HG02610 (cell line): ENCODE data around the gene TSPO.

Experiments
- ATAC-seq: cut with Tn5 transposase; IDR thresholded peaks from one replicate; pipeline ENCODE4 v1.9.1; 2021; ENCODE audit warnings: mild to moderate bottlenecking, moderate library complexity; ENCODE audit not compliant: unreplicated experiment

The TSPO gene

DNA sequence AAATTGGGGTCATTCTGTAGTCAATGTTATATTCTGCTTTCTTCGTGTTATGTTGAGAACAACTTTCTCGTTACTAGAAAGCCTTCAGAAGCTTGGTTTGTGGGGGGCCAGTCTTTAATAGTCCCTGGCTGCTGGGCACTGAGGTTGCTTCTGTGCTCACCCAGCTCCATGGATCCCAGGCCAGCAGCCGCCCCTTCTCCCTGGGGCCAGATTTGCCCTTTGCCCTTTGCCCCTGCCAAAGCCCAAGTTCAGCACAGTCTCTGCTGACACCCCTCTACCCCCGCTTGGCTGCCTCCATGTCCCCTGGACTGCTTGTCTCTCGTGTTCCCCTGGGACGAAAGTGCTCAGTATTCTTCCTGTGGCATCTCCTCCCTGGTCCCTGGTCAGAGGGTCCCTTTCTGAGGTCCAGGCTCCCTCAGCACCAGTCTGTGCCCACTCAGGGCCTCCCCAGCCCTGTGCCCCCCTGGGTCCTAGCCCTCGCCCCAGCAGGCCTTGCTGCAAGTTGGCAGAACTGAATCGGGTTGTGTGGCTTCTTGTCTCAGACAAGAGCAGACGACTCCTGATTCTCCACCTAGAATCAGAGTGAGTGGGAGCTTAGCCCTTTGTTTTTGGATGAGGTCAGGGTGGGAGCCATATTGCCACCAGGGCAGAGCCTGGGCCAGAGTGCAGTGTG, 6.7 kb downstream of the TSPO start:
- ATAC-seq = no peak

DNA sequence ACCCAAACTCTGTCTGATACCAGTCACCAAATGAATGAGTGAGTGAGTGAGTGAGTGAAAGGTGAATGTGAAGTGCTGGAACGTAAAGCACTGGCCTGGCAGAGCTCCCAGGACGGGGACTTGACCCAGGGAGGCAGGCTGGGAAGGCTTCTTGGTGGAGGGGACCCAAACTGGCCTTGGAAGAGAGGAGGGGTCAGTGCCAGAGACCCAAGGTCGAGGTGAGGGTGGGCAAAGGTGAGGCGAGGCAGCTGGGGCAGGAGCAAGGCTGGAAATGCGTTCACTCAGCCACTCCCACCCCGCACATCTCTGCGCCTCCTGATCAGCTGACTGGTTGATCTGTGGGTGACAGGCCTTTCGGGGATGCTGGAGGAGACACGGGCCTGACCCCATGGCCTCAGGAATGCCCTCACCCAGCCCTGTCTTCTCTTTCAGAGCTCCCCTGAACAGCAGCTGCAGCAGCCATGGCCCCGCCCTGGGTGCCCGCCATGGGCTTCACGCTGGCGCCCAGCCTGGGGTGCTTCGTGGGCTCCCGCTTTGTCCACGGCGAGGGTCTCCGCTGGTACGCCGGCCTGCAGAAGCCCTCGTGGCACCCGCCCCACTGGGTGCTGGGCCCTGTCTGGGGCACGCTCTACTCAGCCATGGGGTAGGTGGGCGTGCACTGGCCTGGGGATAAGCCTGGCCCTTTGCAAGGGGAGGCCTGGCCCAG, 7.6 kb downstream of the TSPO start:
- no peak for ATAC-seq

DNA sequence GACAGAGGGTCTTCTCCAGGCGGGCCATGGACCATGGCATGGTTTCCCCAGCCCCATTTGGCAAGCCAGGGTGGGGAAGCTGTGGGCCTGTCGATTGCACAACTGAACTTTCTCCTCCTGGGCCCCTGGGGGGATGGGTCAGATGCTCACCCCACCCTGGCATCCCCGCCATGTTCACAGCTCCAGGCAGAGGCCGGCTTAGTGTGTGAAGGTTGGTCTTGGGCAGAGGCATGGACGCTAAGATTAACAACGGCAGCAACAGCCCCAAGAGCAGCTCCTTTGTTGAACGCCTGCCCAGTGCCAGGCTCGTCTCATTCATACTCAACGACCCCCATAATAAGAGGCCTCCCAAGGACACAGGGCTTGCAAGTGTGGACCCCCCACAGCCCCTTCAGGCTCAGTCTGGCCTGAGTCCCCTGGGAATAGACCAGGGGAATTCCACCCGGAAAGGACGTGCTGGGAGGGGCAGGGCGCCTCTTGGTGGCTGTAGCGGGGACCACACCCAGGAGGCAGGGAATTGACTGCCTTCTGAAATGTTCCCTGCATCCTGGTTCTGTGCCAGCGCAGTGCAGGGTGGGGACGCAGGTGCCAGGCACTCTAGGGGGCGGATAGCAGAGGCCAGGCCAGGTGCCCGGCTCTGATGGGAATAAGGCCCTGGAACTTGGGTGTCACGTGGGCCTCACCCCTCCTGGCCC, 8.3 kb downstream of the TSPO start:
- ATAC-seq = no peak

DNA sequence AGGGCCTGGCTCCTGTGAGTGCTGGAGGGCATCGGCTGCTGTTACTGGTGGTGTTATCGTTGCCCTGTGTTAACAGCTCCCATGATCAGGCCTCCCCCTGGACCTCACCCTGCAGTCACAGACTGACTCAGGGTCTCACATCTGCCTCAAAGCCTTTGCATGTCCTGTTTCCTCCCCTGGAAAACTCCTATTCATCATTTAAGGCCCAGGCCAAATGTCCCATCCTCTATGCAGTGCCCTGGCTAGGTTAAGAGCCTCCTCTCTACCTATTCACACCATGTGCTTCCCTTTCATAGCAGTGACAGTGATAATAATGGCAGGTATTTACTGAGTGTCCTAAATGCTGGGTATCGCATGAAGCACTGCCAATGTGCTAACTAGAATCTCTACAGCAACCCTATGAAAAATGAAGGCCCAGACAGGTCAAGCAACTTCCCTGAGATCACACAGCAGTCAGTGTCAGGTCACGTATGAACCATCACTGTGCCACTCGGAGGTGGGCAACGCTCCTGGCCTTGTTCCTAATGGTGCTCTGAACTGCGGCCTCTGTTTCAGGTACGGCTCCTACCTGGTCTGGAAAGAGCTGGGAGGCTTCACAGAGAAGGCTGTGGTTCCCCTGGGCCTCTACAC, 9.3 kb downstream of the TSPO start:
- no peak for ATAC-seq

DNA sequence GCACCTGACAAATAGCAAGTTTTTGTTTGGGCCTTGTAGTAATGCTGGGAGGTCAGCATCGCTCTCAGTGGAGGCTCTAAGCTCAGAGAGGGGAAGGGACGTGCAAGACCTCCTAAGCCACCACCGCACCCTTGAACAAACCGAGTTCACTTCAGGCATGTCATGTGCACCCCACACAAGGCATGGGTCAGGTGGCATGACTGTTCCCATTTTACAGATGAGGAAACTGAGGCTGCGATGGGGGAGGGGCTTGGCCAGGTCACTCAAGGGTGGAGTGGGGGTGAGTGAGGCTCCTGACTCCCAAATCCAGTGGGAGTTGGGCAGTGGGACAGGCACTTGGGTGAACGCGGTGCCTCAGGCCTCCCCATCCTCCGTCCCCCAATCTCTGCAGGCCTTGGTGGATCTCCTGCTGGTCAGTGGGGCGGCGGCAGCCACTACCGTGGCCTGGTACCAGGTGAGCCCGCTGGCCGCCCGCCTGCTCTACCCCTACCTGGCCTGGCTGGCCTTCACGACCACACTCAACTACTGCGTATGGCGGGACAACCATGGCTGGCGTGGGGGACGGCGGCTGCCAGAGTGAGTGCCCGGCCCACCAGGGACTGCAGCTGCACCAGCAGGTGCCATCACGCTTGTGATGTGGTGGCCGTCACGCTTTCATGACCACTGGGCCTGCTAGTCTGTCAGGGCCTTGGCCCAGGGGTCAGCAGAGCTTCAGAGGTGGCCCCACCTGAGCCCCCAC, 11.2 kb downstream of the TSPO start:
- ATAC-seq = no peak

DNA sequence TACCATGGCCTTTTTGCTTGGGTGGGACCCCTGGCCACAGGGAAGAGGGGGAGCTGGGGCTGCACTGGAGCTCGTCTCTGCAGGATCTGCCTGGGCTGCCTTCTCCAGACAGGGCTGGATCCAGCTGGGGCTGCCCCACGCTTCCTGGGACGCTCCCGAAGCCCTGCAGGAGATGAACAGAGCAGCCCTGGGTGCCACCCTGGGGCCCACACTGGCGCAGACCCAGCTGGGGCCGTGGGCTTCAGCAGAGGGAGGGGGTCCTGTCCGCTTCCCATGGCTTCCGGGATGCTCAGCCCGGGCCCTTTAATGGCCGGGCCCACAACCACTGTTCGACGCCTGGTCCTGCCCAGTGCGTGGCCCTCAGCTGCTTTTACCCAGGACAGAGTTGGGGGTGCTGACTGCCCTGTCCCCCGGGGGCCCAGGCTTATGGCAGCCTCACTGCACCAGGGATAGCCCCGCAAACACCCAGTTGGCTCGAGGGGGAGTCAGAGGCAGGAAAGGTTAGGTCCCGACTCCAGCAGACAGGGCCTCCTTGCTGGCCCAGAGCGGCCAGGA, 12.0 kb downstream of the TSPO start:
- no peak for ATAC-seq

DNA sequence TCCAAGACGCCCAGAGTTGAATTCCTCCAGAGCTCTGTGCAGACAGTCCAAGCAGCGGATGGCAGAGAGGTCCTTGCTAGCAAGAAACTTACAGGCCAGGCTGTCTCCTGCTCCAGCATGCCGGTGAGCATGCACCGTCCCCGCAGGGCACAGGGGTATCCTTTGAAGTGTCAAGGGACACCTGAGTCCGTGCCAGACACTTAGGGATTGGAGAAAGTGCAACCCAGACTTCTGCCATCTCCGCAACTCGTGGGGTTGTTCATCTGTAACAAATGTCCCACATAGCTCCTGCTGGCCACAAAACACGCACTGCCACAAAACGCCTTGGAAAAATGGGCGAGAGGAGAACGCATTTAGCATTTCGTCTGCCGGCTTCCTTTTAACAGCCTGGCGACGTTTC, 13.3 kb downstream of the TSPO start:
- no peak for ATAC-seq

DNA sequence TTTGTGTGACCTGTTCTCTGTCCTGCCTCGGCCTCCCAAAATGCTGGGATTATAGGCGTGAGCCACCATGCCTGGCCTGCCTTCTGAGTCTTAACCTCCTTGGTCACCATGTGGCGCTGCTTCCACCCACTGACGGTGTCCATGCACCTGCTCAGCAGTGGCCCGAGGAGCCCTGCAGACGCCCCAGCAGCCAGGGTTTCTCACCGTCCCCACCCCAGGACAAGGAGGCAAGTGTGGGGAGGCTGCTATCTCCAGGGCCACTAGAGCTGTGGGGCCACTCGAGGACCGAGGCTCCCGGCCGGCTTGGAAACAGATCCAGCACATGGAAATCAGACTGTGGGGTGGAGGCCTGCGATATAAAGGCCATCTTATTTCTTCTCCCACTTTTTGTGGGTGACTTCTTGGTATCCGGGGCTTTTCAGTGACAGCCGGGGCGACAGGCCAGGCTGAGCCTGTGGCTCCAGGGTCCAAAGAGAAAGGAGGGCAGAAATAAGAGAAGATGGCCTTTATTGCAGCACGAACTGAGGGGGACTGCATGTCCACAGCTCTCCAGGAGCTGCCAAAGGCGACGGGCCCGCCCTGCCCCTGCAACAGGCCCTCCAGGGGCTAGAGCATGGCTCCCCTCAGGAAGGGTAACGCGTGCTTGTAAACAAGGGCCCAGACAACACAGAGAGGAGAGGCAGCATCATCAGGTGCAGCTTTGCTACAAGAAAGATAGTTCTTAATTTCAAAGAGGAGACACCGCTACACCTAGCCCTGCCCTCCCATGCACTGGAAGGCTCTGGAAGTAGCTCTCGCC, 15.0 kb downstream of the TSPO start:
- ATAC-seq = no peak

DNA sequence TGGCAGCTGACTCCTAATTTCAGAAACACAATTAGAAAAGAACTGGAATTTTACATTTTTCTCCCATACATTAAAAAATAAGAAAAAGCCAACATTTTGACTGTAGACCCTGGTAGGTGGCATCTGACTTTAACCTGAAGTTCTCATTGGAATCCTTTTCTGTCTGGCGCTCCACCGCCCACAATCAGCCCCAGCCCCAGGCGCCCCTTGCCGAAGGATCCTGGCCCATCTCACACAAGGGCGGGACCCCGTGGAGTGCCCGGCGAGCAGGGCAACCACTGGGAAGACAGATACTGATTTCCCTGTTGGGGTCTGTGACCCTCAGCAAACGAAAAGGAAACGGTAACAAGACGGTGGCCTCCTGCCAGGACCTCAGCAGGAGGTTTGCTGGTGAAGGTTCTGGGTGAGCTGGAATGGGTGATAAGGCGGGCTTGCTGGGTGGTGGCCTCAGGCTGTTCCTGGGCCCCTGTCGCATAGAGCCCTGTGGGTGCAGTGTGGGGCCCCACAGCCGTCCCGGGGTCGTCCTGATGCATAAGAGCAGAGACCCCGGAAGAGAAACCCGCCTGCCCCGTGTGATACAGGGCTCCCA, 15.7 kb downstream of the TSPO start:
- no peak for ATAC-seq

DNA sequence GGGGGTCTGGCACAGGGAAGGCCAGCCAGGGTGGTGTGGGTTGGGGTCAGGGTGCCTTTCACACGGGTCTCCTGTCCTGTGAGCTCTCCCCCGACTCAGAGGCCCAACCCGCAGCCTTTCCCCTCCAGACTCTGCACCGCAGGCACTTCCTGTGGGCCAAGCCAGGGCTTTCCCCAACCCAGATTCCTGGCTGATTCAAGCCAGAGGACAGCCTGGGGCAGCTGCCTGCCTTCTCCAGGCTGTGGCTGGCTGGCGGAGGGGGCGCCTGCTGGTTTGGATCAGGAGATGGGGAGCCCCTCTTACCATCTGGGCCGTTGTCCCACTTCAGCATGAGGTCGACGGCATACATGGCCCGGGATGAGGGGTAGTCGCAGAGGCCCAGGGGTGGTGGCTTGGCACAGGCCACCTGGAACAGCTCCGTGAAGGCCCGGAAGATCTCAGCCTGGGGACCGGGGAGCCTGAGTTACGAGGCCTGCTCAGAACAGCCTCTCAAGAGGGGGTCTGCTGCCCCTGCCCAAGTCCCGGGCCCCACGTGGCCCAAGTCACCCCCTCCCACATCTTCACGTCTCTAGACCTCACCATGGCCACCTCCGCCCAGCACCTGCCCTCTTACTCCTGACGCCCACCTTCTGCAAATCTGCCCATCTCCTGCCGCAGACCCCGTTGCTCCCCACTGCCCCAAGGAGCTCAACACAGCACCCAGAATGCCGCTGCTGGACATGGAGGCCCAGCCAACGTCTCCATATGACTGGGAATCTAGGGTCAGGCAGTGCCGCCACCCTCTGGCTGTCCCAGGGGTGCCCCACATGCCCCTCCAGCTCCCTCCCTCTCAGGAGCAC, 17.3 kb downstream of the TSPO start:
- no peak for ATAC-seq

DNA sequence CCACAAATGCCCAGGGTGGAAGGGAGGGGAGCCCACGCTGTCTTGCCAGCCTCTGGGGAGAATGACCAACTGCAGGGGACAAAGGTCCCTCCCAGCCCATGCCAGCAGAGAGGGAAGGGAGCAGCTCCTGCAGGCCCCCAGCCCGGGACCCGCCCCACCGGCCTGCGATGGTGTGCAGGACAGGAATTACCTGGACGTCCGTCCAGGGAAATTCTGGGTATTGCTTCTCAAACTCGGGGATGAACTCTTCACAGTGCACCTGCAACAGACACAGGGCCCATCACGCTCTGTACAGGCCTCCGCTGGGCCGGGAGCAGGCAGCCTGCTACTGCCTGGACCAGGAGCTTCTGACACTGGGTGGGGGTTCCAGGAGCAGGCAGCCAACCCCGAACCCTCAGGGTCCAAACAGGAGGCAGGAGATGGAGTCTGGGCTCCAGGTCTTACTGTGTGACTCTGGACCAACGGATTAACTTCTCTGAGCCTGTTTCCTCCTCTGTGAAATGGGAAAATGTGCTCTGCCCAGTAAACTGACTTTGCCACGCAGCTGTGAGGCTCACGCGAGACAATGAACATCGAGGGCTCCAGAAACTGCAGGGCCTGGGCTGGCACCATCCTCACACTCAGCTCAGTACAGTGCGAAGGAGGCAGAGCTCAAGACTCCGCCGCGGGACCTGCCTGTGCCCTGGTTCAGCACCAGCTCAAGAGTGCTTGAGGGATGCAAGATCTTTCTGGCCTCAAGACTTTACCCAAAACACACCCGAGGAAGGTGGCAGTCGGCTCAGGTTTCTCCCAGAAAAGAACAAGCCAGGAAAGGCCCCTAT, 18.2 kb downstream of the TSPO start:
- no peak for ATAC-seq

DNA sequence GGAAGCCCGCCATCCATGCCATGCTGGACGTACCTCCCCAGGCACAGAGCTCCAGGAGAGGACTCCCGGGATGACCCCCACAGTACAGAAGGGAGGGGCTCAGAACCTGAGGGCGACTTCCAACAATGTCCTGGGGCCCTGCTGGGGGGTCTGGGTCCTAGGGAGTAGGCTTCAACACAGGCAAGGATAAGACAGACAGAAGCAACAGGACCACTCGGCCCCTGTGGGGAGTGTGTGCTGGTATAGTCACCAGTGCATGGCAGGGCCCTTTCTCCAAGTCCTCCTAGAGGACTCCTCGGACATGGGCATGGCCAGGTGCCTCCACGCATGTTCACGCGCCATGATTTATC, 18.7 kb downstream of the TSPO start:
- no peak for ATAC-seq

DNA sequence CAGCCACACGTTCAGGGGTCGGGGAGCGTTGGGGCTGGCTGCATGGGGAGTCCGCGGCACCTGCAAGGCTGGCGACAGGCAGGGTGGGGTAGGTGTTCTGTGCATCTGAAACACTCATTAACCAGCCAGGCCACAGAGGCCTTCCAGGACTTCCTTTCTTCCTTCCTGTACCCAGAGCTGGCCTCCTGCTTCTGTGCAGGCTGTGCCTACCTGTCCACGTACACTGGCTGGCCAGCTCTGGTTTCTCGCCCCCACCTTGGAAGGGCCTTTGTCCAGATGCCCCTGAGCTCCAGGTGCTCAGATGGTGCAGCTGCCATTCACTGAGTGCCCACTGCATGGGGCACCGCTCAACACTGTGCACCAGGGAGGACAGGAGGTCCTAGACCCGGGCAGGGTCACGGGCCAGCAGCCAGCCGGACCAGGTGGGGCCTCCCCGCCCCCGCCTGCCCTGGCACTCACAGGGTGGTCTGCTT, 19.7 kb downstream of the TSPO start:
- ATAC-seq = no peak

DNA sequence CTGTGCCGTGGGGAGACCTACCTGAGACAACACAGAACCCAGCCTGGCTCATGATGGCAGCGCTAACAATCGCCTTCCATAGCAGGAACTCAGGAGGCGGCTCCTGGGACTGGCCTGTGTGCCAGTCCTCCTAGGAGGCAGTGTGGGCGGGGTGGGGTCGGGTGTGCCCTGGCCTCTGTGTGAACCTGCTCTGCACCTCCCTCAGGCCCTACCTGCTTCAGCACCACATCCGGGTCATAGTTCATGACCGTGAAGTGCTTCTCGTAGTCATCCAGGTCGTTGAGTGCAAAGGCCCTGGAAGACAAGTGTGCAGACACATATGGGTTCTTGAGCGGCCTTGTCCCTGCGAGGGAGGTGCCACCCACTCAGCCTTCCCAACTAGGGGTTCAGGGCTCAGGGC, 20.2 kb downstream of the TSPO start:
- ATAC-seq = no peak

DNA sequence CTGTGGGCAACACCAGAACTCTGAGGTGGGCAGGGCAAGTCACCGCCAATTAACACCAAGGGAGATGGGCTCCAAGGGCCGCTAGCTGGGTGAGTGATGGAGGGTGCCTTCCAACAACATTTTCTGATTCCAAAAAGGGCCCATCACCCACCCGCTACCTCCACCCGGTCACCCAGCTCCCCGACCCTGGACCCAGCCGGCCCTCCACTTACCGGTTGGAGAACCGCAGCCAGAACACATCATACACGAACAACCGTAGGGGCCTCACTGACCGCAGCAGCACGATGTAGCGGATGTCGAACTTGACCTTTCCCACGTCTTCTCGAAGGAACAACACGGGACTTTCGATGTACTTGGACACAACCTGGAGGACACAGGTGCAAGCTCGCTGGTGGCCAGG, 20.8 kb downstream of the TSPO start:
- ATAC-seq = no peak

DNA sequence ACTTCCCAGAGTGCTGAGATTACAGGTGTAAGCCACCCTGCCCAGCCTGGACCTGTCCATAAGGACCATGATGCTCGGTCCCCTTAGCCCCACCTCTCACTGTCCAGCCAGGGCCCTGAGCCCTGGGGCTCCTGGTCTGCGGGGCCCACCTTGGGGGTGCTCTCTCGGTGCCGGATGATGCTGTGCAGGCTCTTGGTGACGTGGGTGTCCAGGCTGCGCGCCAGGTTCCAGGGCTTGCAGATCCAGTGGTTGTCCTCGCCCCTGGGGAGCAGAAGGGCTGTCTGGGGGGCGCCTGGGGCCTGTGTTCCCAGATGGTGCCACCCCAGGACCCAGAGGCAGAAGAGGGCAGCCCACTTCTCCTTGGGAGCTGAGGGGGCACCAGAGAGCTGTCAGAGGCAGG, 22.2 kb downstream of the TSPO start:
- no peak for ATAC-seq

DNA sequence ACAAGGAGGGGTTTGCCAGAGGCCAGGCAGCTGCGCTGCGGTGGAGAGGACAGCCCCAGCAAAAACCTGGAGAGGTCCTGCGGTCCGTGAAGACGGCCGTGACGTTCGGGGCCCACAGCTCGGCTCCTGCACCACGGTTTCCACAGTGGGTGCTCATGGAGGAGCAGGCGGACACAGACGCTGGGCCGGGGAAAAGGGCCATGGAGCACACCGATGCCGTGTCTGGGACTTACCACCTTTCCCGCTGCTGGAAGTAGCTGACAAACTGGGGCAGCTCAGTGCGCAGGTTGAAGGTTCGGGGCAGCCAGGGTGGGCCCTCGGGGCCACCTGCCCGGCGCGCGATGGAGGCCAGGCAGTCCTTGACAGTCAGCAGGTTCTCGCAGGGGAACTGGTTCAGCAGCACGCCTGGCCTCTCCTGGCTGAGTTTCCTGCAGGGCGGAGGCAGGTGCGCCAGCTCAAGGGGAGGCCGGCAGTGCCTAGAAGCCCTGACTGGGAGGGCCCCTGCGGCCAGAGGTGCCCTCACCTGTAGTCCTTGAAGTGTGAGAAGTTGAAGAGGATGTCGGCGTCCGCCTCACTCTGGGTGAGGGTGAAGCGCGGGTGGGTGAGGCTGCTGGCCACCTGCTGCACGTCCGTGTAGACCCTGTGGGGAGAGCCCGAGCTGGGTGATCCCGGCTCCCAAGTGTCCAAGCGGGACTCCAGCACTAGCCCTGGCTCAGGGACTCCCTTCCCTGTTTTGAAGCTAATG, 22.8 kb downstream of the TSPO start:
- no peak for ATAC-seq
